NOMO-1 treated with DMSO at 0.1 percent for 48 hours (cell line): ENCODE measurements around the gene CRX.
"Not testable (repeated sequence)": the region's sequence is repeated elsewhere in the genome, so short reads cannot be mapped to it uniquely, and the experiment has no call there.

Experiments
- DNase-seq: peaks from one replicate; lab custom pipeline; 2025; ENCODE audit not compliant: unreplicated experiment; lab: John Stamatoyannopoulos, UW

The CRX gene

GRCh38 chr19:47821460-47822020, at the start of gene CRX:
Gene CRX (plus strand): TSS chr19:47821937. CDS start chr19:47834444, 12,507 bp downstream.
- no peak for DNase-seq

- DNase-seq: no peak
Observed at GRCh38 chr19:47776568-47776967, 45.2 kb upstream of the CRX start.

GRCh38 chr19:47777245-47778048, 44.3 kb upstream of the CRX start:
- DNase-seq: not testable (repeated sequence)

- peak; percentile 43 for DNase-seq
Observed at GRCh38 chr19:47778049-47778953, 43.4 kb upstream of the CRX start, which contains the start of gene SELENOW. Gene SELENOW (plus strand): TSS chr19:47778703. CDS start chr19:47778786, 83 bp downstream.

- DNase-seq: no peak
Observed at GRCh38 chr19:47778954-47779351, 42.8 kb upstream of the CRX start.

GRCh38 chr19:47779524-47780214, 42.1 kb upstream of the CRX start:
- no peak for DNase-seq

GRCh38 chr19:47780215-47780551, 41.6 kb upstream of the CRX start:
- DNase-seq: no peak

- DNase-seq: no peak
Observed at GRCh38 chr19:47781590-47782262, 40.0 kb upstream of the CRX start.

- DNase-seq: no peak
Observed at GRCh38 chr19:47786566-47786965, 35.2 kb upstream of the CRX start.

- DNase-seq: not testable (repeated sequence)
Observed at GRCh38 chr19:47787307-47787706, 34.4 kb upstream of the CRX start.

GRCh38 chr19:47789811-47790210, 31.9 kb upstream of the CRX start:
- DNase-seq: not testable (repeated sequence)

- DNase-seq: peak; percentile 53
Observed at GRCh38 chr19:47790398-47790814, 31.3 kb upstream of the CRX start.

GRCh38 chr19:47792616-47793015, 29.1 kb upstream of the CRX start:
- no peak for DNase-seq

- DNase-seq: no peak
Observed at GRCh38 chr19:47794526-47794925, 27.2 kb upstream of the CRX start.

GRCh38 chr19:47796785-47797184, 25.0 kb upstream of the CRX start:
- no peak for DNase-seq

GRCh38 chr19:47797996-47798903, 23.5 kb upstream of the CRX start:
- DNase-seq: no peak

GRCh38 chr19:47798904-47799266, 22.9 kb upstream of the CRX start:
- no peak for DNase-seq

GRCh38 chr19:47801270-47801669, 20.5 kb upstream of the CRX start:
- no peak for DNase-seq

GRCh38 chr19:47802521-47803043, 19.2 kb upstream of the CRX start:
- no peak for DNase-seq
